Ishikawa (cell line): ENCODE data around the gene ZIC5.

Experiments
- CEBPB ChIP-seq: IDR thresholded peaks from 2 replicates; pipeline ENCODE4 v1.6.1; 2012
- CREB1 ChIP-seq: IDR thresholded peaks from 2 replicates; pipeline ENCODE4 v1.6.1; 2012; ENCODE audit warnings: low read depth
- EGR1 ChIP-seq: IDR thresholded peaks from 2 replicates; pipeline ENCODE4 v1.6.1; 2012
- EP300 ChIP-seq: IDR thresholded peaks from 2 replicates; pipeline ENCODE4 v1.6.1; 2012; ENCODE audit warnings: borderline replicate concordance
- FOXM1 ChIP-seq: IDR thresholded peaks from 2 replicates; pipeline ENCODE4 v1.6.1; 2012; ENCODE audit warnings: low read depth, borderline replicate concordance
- MAX ChIP-seq: IDR thresholded peaks from 2 replicates; pipeline ENCODE4 v1.6.1; 2012
- NFIC ChIP-seq: IDR thresholded peaks from 2 replicates; pipeline ENCODE4 v1.6.1; 2012
- RAD21 ChIP-seq: IDR thresholded peaks from 2 replicates; pipeline ENCODE4 v1.6.1; 2012; ENCODE audit warnings: low read depth
- REST ChIP-seq: IDR thresholded peaks from 2 replicates; pipeline ENCODE4 v1.6.1; 2012; ENCODE audit warnings: low read depth, mild to moderate bottlenecking
- TAF1 ChIP-seq: IDR thresholded peaks from 2 replicates; pipeline ENCODE4 v1.6.1; 2012; ENCODE audit warnings: low read depth, mild to moderate bottlenecking
- TEAD4 ChIP-seq: IDR thresholded peaks from 2 replicates; pipeline ENCODE4 v1.6.1; 2012
- USF1 ChIP-seq: IDR thresholded peaks from 2 replicates; pipeline ENCODE4 v1.6.1; 2012
- YY1 ChIP-seq: IDR thresholded peaks from 2 replicates; pipeline ENCODE4 v1.6.1; 2012; ENCODE audit warnings: low read depth

GRCh38 chr13:99984461-99985240 lies 13.1 kb upstream of the ZIC5 start:
- no peak for TF ChIP-seq RAD21
- no peak for TF ChIP-seq CREB1
- TF ChIP-seq NFIC: no peak
- TF ChIP-seq YY1: no peak
- no peak for TF ChIP-seq EP300
- no peak for TF ChIP-seq CEBPB
- no peak for TF ChIP-seq EGR1
- no peak for TF ChIP-seq USF1
- no peak for TF ChIP-seq TAF1
- no peak; the same call in 1 of the 2 replicates for TF ChIP-seq MAX
- TF ChIP-seq TEAD4: no peak
- no peak for TF ChIP-seq FOXM1
- TF ChIP-seq REST: no peak
